Hematopoietic multipotent progenitor cell treated with erythropoietin and hydrocortisone succinate and interleukin-3 and kit ligand, for 4 days (in vitro differentiated cells): ENCODE data around the gene CWC25.
"Not testable (repeated sequence)": the region's sequence is repeated elsewhere in the genome, so short reads cannot be mapped to it uniquely, and the experiment has no call there.

Experiments
- DNase-seq: peaks from one replicate; pipeline ENCODE4 v3.0.0-alpha.2; 2015

CWC25 gene

DNA sequence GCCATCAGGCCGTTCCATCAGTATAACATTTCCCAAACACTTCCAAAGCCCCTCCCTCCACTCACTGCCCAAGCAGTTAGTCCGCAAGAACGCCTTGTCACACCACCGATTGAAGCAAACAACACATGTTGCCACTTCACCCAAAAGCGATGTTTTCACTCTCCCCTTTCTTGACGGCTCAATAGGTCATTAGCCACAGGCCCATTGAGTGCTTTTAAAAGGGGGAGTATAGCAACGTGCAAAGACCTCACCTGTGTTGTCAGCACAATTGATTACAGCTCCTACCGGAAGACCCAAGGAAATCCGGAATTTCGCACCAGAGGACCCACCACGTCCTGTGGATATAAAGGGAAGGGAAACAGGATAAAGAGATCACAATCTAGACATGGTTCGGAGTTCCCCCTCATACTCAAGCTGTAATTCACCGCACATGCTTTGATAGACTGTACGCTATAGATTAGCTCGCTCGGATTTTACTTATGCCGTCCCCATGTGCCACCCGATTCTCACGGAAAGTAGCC is 27.7 kb upstream of the CWC25 start:
- peak; percentile 48 for DNase-seq

DNA sequence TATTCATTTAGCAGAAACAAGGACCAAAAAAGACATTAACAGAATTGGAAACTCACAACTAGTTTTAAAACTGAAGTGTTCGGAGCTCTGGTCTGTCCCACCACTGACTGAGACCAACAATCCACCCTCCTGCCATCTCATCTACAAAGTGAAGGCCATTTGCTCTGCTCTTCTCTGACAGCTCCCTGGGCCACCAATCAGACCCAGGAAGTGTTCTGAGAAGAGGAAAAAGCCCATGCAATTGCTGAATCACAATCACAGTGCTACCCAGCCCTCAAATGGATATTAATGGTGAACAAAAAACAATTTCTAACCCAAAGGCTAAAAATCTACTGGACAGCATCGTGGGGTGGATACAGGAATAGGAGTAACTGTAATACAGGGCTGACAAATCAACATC is 26.3 kb upstream of the CWC25 start:
- no peak for DNase-seq

DNA sequence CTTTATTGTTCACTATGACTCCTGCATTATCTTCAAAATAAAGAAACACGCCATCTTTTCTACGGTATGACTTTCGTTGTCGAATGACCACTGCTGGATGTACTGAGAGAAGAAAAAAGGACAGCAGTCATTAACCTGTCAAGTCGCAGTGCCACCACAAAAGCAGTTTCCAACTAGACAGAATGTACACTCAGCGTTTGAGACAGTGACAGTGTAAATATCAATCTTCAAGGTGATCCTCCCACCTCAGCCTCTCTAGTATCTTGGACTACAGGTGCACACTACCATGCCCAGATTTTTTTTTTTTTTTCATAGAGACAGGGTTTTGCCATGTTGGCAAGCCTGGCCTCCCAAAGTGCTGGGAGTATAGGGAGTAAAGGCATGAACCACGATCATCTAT is 25.3 kb upstream of the CWC25 start:
- DNase-seq = no peak

DNA sequence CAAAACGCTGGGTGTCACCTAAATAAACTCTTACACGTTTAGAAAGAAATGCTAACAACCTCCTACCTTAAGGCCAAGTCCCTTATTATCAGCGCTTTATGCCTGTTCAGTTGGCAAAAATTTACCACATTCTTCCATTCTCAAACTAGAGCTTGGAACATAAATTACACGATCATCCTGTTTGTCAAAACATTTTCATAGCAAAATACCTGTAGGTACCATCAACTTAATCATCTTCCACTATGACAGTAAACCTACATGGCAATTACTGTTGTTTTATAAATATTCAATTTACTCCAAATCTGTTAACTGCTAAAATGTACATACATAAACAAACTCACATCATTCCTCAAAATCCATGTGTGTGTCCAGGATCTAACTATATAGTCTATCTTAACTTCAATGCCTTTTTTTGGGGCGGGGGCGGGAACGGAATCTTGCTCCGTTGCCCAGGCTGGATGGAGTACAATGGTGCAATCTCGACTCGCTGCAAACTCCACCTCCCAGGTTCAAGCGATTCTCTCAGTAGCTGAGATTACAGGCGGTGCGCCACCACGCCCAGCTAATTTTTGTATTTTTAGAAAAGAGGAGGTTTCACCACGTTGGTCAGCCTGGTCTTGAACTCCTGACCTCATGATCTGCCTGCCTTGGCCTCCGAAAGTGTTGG is 24.0 kb upstream of the CWC25 start:
- DNase-seq = no peak

GRCh38 chr17:38848557-38848891 is 23.4 kb upstream of the CWC25 start:
- DNase-seq = no peak

DNA sequence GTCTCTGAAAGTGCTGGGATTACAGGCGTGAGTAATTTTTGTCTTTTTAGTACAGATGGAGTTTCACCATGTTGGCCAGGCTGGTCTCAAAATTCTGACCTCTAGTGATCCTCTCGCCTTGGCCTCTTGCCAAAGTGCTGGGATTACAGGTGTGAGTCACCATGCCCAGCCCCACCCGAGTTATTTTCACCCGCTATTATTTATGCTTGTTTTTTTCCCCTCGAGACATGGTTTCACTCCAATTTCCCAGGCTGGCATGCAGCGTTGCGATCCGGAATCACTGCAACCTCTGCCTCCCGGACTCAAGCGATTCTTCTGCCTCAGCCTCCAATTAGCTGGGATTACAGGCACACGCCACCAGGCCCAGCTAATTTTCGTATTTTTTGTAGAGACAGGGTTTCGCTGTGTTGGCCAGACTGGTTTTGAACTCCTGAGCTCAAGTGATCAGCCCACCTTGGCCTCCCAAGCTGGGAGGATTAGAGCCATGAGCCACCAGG is 19.2 kb upstream of the CWC25 start:
- no peak for DNase-seq

- DNase-seq = no peak
Observed at GRCh38 chr17:38825762-38826247, 684 bp upstream of the CWC25 start.

DNA sequence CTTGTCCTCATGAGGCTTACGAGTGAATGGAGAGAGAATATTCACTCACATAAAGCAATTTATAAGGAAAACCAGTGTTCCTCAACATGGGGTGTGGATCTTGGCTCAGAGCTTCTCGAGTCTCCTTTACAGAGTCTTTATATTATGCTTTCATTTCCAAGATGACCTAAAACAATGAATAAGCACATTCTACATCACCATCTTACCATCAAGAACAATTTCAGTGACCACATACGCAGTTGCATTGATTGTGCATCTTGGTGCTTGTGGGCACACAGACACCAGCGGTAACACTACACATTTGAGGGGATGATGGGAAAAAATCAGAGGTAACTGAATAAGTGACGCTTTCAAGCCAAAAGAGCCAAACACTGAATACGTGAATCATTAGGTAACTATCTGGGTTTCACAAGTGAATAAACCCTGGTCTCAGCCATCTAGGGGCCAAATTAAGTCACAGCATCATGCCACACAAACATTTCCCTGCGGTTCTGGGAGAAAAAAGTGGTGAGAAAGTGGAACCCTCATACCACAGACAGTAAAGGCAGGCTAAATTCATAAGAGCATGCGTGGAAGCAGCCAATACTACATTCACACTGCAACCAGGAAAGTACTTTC is 9.4 kb downstream of the CWC25 start:
- DNase-seq = peak; percentile 53

DNA sequence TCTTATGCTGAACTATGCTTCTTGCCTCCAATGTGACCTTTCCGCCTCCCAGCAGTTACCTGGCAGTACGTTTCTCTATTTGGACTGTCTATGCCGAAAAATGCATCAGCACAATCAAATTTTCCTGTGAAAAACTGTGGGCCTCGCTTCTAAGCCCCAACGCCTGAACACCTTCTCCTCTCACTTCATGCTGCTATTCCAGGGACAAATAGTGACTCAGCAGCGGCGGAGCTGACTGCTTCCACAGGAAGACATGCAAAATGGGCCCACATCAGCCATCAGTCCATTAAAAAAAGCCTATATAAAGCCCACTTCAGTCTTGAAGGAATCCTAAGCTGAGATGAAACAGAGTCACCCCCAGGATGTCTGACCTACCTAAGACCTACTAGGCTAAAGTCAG is 15.3 kb downstream of the CWC25 start:
- no peak for DNase-seq

DNA sequence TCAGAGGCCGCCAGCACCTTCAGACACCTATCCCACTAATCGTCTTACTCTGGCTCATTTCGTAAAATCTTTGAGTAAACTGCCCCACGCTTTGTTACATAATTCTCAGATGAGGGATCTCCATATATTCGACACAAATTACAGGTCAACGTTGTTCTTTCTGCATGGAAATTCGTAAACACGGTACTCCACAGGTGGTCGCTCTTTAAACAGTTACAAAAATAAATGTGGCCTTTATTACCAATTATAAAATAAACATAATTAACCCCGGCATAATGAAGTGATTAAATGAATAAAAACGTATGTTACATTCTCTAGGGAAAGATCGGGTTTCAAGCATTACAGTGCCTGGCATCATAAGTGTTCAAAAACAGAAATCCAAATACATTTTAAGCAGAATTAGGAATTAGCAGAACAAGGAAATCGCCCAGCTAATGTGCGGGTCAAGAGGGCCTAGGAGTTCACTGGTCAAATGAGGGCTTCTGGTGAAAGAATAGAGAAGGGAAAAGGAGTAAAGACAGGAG is 24.8 kb downstream of the CWC25 start:
- DNase-seq = no peak

- DNase-seq = peak; percentile 99
Observed at GRCh38 chr17:38799501-38800236, 25.5 kb downstream of the CWC25 start, which contains the start of gene PIP4K2B. Gene PIP4K2B, minus strand, starts transcription at chr17:38799556. Its CDS starts 132 bp downstream, at chr17:38799424.

- peak; percentile 81 for DNase-seq
Observed at GRCh38 chr17:38798614-38799500, 26.3 kb downstream of the CWC25 start.

DNA sequence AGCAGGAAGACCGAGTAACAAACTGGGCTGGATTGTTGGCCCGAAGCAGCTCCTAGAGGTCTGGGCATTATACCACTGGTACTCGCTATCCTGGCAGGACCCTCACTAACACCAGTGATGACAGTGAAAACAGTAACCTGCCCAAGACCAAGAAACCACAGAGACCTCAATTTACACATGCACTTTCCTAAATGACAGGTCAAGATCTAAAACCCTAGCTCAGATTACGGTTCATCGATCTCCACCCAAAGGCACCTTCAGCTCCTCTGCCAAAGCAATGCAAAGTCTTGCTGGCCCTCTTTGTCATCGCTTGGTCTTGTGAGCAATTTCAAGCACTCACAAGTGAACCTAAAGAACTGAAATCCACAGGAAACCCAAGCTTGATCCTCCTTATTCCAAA is 27.3 kb downstream of the CWC25 start:
- DNase-seq = no peak

GRCh38 chr17:38797158-38797490 is 28.0 kb downstream of the CWC25 start:
- DNase-seq = no peak

DNA sequence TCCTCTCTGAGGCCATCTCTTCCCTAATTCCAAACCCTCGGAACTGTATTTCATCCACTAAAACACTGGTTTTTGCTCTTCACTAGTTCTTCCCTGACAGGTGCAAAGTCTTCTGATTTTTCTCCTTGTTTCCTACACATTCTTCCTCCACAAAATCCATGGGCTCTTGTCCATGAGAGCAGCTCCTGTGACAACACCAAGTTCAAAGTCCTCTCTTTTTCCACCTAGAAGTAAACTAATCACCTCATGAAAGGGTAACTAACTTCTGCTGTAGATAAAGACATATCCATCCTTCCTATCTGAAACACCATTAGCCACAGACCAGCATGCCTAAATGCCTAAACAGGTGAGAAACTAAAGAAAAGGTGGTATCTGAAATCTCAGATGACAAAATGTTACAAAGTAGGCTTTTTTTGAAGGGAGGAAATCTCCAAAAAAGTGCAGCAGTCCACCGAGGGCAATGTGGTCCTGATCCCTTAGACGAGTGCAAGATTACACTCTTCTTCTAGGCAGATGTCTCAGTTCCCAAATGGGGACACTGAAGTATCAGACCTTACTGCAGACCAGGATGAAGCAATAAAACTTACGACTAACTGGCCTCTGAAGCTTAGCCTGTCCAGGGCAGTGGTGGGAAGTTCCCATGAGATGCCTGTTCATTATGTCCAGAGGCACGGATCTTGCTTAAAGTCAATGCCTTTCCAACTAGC is 28.5 kb downstream of the CWC25 start:
- DNase-seq = no peak

GRCh38 chr17:38794221-38794620 is 30.9 kb downstream of the CWC25 start:
- DNase-seq = no peak

- no peak for DNase-seq
Observed at GRCh38 chr17:38791162-38791561, 34.0 kb downstream of the CWC25 start.

DNA sequence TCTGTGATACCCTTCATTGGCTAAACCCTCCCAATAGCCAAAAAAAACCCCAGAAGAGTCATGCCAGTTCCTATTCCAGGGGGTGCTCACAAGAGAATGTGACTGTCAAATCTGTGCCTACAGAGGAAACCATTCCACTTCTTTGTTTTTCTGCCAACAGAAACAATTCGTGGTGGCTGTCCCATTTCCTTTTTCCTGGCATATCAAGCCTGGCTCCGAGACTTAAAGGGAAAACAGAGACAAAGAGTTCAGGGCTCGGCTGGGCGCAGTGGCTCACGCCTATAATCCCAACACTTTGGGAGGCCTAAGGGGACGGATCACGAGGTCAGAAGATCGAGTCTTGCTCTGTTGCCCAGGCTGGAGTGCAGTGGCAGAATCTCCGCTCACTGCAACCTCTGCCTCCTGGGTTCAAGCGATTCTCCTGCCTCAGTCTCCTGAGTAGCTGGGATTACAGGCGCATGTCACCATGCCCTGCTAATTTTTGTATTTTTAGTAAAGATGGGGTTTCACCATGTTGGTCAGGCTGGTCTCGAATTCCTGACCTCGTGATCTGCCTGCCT is 34.9 kb downstream of the CWC25 start:
- DNase-seq = not testable (repeated sequence)

DNA sequence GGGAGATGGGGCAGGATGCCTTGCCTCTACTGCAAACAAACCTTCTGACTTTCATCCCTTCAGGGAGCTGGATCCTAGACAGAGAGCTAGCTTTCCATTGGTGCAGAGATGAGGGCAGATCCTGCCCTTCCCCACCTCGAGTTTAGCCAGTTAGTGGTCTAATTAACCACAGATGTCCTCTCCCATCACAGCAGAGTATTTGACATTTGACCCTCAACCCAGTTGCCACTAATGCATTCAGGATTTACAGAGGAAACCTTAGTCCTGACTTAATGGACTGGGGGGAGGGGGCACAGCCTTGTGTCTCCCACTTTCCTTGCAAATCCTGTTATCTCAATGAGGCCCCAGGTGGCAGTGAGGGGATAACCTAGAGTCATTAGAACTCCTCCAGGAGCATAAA is 35.9 kb downstream of the CWC25 start:
- no peak for DNase-seq

GRCh38 chr17:38787999-38788398 is 37.1 kb downstream of the CWC25 start:
- not testable (repeated sequence) for DNase-seq

DNA sequence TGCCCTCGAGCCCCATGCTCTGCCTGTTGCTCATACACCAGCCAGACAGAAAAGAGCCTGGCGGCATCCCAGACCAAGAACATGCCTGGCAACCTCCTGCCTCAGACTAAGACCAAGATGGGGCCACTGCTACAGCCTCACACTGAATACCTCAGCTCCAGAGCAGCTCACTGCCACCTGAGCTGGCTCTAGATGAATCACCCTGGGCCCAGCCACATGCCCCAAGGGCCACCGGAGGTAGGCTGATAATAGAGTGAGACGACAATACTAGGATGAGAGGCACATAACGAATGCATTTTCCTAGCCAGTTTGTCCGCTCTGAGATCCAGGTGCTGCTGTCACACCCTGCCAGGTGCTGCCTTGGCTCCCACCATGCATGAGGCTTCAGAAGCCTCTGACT is 38.7 kb downstream of the CWC25 start:
- DNase-seq = no peak
